GM21423 (cell line): Measurements from ENCODE around the gene STC2.
A peak's percentile ranks its signal among the peaks of the same experiment; 100 is the strongest.
"Not testable (repeated sequence)": the region's sequence is repeated elsewhere in the genome, so short reads cannot be mapped to it uniquely, and the experiment has no call there.

Experiments used
- ATAC-seq: cut with Tn5 transposase; IDR thresholded peaks from one replicate; pipeline ENCODE4 v1.9.1; 2021; ENCODE audit warnings: mild to moderate bottlenecking, moderate library complexity; ENCODE audit not compliant: unreplicated experiment

STC2 gene, protein sequence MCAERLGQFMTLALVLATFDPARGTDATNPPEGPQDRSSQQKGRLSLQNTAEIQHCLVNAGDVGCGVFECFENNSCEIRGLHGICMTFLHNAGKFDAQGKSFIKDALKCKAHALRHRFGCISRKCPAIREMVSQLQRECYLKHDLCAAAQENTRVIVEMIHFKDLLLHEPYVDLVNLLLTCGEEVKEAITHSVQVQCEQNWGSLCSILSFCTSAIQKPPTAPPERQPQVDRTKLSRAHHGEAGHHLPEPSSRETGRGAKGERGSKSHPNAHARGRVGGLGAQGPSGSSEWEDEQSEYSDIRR

DNA sequence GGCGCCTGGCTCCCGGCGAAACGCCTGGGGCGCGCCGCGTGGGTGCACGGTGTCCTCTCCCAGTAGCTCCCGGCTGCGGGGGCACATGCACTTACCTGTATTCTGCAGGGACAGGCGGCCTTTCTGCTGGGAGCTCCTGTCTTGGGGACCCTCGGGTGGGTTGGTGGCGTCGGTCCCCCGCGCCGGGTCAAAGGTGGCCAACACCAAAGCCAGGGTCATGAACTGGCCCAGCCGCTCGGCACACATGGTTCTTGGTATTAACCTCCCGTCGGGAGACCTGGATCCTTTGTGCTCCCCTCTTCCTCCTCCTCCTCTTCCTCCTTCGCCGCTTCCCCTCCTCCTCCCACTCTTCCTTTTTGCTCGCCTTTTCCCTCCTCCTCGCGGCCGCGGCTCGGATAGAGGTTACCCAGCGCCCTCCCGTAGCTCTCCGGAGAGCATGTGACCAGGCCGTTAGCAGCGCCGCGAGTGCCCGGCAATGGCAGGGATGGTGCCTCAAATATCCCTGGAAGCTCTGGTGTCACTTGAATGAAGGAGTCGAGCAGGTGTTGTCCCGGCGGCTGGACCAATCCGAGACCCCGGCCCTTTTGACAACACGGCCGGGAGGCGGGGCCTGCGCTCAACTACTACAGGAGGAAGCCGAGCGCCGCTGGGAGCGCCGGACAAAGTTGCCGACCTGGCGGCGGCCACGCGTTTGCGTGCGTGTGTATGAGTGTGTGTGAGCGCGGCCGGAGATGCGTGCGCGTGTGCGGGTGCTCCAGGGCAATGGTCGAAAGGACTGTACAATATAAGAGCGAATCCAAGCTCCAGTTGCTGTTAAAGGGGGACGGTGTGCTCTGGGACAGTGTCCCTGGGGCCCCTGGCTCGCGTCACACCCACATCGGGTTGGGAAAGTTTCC is at the start of gene STC2:
Gene STC2 (minus strand): TSS at position 467 of the 896 bp plus-strand sequence. CDS start 221 bp downstream, at position 246.
- peak; percentile 55 for ATAC-seq

DNA sequence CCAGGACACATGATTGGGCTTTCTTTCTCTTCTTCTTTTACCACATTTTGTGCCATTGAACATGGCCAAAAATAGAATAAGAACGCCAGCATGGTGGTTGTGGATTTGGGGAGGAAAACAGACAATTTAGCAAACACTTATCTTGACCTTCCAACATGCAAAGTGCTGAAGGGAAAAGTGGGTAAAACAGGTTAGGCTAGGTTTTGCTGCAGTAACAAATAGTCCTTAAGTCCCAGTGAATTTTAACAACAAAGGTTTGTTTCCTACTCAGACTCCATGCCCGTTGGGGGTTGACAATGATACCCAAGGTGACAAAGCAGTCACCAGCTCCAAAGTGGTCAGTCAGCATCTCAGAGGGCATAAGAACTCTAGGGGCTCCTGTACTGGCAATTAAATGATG is 43.2 kb upstream of the STC2 start:
- ATAC-seq, result no peak

DNA sequence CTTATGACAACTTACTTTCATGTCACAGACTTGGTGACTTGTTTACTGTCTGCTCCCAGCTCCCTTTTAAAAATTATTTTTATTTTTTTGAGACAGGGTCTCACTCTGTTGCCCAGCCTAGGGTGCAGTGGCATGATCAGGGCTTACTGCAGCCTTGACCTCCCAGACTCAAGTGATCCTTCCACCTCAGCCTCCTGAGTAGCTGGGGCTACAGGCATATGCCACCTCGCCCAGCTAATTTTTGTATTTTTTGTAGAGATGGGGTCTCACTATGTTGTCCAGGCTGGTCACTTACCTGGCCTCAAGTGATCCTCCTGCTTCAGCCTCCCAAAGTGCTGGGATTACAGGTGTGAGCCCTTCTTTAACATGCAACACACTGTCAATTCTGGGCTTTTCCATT is 35.2 kb upstream of the STC2 start:
- not testable (repeated sequence) for ATAC-seq

DNA sequence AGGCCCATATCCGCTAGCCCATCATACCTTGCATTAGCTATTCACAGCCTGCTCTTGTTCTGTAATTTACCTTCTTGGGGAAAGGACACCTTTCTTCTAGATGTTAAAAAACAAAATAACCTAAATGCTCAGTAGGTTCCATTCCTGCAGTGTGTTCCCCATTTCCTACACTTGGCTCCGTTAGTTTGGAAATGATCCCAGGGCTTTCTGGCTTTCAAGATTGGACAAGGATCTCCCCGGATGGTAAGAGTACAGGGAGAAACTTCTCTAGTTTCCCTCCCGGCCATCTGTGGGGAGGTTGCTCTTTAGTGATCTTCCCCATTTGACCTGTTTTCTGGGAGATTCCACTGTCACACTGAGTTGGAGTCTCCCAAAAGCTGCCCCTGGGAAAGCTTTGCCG is 27.3 kb upstream of the STC2 start:
- no peak for ATAC-seq

DNA sequence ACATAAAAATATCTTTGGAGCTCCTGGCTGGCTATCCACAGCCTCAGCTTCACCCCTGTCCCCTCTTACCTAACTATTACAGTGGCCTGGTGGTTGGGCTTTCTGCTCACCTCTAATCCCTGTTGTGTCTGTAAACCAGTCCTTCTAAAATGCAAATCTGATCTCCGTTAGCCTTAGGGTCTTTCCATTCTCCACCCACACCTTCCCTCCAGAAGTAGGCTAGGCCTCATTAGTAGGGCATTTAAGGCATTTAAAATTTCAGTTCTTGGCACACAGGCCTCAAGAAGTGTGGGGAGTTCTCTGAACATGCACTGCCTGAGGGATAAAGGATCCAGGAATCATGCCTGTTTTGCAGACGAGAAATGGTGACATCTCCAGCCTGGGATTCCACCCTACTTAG is 26.4 kb upstream of the STC2 start:
- no peak for ATAC-seq

DNA sequence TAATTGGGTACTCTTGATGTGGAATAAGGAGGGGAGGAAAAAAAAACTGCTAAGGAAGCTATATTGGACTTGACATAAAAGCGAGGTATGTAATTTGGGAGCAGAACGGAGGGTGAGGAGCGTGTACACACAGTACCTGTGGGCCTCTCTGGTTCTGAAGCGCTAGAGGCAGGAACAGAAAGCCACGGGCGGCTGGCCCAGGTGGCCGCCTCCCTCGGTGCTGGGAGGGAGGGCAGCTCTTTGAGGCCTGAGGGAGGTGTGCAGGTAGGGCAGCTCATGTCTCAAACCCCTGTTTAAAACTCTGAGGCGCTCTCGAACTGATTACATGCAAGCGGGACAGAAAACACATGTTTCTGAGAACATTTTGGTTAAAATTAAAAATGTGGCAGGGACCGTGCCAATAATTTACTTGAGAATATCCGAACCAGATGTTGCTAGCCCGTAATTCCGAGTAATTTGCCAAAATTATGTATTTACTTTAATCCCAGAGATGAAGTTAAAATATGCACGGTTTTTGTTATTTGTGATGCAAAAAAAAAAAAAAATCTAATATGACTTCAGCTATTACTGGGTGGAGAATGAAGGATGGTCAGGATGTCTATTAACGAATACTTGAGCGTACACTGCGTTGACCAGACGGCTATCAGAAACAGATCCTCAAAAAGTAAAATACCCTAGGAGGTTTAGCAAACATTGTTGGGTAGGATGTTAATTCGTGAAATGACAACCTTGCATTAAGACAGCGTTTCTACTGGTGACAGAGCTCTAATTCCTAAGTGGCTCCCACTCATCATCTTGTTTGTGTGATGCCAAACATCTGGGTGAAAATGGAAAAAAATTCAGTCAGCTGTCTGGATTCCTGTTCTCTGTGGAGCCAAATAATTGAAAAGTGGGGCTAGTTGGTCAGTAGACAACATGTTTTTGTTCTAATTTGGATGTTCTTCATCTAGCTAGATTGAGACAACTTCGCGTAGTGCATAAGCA is 24.4 kb upstream of the STC2 start:
- no peak for ATAC-seq

DNA sequence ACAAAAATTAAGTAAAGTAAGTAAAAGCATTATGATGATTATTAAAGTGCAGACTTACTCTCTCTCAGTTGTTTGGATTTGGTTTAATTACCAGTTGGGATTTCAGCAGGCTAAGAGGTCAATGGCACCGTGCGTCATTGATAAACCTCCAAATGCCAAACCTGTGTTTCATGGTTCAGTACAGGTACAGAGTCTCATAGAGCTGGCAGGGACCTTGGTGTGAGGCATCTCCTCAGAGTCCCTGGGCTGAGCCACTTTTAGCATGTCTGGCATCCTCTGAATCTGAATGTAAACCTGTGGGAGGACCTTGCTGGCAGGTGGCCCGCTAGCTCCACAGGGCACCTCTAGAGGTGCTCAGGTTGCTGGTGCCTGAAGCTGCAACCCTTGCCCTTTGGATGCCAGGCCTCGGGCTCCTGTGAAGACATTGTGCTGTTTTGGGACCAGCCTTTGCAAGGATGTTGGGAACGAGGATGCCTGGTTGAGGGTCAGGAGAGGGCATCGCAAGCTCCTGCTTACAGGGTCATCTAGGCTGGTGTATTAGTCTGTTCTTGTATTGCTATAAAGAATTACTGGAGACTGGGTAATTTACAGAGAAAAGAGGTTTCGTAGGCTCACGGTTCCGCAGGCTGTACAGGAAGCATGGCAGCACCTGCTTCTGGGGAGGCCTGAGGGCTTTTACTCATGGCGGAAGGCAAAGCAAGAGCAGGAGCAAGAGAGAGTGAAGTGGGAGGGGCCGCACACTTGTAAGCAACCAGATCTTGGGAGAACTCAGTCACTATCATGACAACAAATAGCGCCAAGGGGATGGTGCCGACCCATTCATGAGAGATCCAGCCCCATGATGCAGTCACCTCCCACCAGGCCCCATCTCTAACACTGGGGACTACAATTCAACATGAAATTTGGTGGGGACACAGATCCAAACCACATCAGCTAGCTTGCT is 14.9 kb upstream of the STC2 start:
- no peak for ATAC-seq

DNA sequence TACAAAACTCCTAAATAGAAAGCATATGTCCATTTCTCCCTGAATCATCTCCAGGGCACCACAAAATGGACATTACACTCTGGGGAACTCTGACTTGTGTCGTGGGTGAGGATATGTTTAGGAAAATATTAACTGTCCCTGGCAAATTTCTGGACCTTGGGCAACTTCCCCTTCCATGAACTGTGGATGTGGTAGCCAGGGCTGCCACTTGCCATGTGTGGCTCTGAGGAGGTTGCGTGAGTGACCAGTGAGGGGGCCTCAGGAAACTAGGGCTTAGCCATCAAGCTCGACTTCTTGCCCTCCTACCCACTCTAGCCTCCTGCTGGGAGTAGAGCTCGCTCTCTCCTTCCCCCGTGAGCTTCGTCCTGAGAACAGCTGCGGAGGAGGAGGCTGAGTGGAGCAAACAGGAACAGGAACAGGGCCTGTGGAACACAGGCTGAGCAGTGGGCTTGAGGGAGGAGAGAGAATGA is 13.8 kb upstream of the STC2 start:
- ATAC-seq, result no peak

DNA sequence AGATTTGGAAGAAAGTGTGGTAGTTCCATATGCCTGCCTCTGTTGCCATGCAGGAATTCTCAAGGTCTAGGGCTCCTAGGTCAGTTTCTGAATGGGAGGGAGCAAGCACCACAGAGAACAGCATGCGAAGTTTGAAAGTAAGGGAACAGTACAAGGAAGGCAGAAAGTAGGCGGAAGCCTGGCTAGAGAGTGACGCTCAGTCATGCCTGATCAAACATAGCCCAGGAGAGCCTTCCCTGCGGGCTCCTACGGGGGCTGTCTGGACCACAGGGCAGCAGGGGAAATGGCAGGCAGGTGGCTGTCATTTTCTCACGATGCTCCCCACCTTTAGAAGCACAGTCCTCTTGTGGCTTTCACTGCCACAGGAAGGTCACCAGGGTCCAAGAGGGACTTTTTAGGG is 12.8 kb upstream of the STC2 start:
- ATAC-seq, result no peak

DNA sequence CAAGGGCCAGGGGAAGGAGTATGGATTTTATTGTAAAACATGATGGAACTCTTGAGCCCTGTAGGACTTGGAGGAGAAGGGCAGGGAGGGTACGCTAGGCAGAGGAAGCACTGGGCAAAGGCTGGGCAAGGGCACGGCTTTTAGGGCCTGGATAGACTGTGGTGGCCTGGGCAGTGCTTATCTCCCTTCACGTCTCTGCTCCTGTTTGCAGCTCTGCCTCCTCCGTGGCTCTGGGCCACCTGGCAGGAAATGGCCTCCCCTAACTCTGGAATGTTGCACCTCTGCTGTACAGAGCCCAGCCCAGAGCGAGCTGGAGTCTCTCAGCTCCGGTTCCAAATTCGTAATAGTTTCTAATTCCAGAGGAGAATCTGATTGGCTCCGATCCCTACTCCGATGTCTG is 12.2 kb upstream of the STC2 start:
- ATAC-seq, result no peak

DNA sequence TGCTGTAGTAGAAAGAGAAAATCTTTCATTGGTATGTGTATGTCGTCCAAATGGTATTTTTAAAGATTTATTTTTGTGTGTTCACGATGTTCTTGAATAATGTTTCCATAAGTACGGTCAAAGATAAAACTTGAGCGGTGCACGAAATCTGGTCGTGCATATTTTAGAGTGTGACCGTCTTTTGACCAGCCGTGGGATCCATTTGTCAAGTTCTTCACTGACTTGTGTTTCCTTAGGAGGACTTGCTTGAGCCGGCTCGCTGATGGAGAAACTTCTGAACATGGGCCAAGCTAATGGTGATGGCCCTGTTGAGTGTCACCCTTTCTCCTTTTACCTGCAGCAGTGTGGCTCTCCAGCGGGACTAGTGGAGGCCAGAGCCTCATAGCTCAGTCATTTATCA is 11.1 kb upstream of the STC2 start:
- ATAC-seq, result no peak

DNA sequence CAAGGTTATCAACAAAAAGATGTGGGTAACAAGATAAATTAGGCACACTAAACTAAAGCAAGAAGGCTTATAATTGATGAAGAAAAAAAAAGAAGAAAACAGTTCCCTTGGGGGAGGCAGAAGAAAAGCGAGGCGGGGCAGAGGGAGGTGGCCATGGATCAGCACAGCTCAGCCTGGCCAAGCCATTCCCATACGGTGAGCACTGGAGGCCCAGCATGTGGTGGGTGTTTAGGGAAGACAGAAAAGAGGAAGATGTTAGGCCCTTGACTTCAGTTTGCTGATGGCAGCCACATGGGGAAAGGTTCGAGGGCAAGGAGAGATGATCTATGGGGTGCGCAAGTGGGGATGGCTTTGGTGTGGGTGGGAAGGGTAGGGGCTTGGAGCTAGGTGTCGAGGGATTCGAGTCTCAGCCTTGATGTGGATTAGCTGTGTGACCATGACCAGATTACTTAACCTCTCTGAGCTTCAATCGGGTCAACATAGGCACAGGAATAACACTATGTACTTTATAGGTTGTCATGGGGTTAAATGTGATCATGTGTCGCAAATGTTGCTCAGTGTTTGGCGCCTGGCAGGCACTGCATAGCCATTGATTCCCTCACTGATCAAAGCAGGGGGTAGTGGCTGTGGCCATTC is 10.3 kb upstream of the STC2 start:
- ATAC-seq, result no peak

DNA sequence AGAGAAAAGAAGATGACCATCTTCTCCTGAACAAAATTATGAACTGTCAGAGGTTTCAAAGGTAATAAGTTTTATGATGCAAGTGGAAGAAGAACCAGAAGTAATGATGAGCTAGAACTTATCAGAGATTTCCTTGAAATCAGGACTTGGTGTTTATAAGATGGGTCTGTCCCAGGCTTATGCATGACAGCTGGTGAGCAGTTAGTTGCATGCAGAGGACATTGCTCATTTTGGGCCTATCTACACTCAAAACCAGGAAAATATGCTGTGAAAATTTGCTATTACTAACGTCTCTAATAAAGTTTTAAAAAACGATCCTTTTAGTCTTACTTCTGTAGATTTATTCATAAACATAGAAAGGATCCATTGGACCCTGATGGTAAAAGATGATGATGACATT is 6.6 kb upstream of the STC2 start:
- no peak for ATAC-seq

DNA sequence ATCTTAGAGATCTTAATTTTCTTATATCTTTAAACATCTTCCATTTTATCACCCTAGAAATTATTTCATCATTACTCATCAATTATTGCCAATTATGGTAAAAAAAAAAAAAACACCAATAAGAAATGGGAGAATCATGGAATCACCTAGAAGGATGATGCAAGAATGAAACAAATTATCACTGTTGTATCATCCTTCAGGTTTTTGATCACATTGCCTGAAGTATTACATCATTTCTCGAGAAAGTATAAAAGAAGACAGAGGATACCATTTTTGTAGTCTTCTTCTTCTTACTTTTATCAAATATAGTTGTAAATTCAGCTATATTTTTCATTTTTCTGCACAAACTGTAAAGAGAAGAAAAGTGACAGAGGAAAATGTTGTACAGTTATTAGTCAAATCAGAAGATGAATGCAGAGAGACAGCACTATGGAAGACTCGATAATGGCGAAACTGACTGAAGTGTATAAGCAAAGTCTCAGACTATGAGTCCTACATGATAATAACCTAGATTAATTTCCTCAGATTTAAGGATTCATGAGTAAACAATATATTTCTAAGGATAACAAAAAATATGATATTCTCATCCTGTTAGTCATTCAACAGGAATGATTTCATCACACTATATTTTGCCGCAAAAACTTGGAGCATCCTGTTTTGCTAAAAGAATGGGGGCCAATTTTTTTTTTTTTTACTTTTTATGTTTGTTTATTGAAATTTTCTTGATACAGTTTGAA is 5.9 kb upstream of the STC2 start:
- no peak for ATAC-seq

DNA sequence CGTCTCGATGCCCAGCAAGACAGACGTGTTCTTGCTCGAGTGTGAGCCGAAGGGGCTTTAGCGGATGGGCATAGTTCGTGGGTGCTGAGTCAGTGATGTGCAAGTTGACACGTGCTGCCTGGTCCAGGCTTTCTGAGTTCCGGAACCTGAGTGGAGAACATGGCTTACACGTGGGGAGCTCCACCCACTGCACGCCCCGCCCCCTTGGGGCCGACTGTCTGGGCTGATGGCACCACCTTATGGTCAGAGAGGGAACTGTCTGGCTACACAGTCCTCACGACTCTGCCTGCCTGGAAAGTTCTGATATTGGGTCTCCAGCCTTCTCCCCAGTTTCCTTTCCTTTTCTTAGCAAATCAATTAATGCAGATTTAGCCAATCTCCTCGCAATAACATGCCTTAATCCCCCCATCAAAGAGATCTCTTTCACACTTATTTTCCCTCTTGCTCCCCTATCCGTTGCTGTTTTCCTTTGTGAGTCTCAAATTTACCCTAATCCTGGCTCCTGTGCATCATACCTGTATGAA is 3.8 kb upstream of the STC2 start:
- ATAC-seq, result peak; percentile 51

DNA sequence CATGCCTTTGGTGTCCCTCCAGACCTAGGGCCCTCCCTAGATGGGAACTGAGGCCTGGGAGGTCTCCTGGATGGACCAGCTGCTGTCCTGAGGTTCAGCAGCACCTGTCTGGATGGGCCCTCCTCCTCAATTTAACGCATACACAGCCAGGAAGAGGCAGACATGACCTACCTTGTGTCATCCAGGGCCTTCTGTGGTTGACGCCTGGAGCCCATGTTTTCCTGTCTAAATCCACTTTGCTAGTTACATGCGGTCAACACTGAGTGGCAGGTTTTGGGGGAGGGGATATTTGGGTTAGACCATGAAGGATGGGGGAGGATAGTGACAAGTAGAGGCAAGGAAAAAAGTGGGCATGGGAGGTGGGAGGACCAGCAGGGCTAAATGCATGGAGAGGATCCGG is 3.1 kb upstream of the STC2 start:
- ATAC-seq, result no peak

DNA sequence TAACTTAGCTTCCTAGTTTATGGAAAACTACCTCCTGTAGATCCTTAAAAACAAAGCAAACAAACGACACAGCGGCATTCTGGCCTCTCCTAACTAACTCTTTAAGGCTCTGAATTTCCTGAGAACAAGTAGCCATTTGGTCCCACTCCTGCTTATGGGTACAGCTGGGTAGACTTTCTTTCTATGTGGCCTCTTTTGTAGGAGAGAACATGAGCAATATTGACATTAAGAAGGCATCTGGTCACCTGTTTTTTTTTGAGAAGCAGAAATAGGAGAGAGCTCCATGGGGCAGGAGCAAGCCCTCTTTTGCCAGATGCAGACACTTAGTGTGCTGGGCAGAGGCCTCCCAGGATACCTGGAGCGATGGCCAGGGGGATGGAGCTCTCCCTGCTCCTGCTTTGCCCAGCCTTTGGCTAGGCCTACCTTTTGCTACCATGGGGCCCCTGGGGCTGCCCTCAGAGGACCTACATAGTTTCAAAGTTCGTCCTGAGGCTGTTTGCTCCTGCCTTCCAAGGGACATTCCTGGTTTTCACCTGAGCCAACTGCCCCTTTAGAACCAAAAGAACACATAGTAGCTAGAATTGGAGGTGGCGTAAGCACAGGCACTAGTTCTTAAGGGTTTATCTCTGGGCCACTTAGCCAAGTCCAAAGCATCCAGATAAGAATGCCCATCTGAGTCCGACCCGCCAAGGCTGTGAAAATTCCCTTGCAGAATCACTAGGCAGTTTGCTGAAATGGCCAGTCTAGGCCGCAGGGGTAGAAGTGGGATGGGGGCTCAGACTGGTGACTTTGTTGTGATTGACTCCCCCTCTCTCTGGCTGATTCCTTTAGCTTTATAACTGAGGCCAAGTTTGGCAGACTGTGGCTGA is 2.4 kb upstream of the STC2 start:
- ATAC-seq, result no peak
